Central memory CD8-positive, alpha-beta T cell (primary cell): Measurements from ENCODE around the gene ERO1B.

Experiments used
- ATAC-seq: fragments of 150-1000 bp; cut with Tn5 transposase; replicated peaks from 2 replicates; pipeline ENCODE4 v1.10.0; 2022; ENCODE audit warnings: mild to moderate bottlenecking, moderate FRiP score, moderate number of reproducible peaks; ENCODE audit not compliant: poor library complexity, severe bottlenecking; ENCODE audit errors: extremely low read depth
- DNase-seq, 2 donors: peaks; one replicate each; pipeline ENCODE4 v3.0.0; 2021; ENCODE audit warnings: low spot score in 2 of 2
- H3K27ac Mint-ChIP-seq: one replicate; pipeline ENCODE4 v1.8.0; 2022; ENCODE audit warnings: low read depth, mild to moderate bottlenecking, moderate library complexity, mixed read lengths
- H3K27me3 Mint-ChIP-seq: one replicate; pipeline ENCODE4 v1.8.0; 2022; ENCODE audit warnings: mixed read lengths
- H3K36me3 Mint-ChIP-seq: one replicate; pipeline ENCODE4 v1.8.0; 2022; ENCODE audit warnings: mild to moderate bottlenecking, moderate library complexity, mixed read lengths; ENCODE audit not compliant: insufficient read depth
- H3K4me1 Mint-ChIP-seq: one replicate; pipeline ENCODE4 v1.8.0; 2022; ENCODE audit warnings: mixed read lengths
- H3K4me3 Mint-ChIP-seq: one replicate; pipeline ENCODE4 v1.8.0; 2022; ENCODE audit warnings: mild to moderate bottlenecking, moderate library complexity, mixed read lengths
- H3K9me3 Mint-ChIP-seq: one replicate; pipeline ENCODE4 v1.8.0; 2022; ENCODE audit warnings: mixed read lengths

ERO1B gene

DNA sequence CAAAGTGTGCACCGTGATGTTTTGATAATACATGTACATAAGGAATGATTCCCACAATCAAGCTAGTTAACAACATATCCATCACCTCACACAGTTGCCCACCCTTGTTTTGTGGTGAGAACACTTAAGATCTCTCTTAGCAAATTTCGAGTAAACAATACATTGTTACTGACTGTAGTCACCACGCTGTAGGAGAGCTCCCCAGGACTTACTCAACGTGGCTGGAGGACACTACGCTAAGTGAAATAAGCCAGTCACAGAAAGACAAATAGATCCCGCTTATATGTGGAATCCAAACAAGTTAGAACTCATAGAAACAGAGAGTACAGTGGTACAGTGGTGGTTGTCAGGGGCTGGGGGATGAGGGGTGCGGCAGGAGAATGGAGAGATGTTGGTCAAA lies 114.6 kb downstream of the ERO1B start:
- DNase-seq (no peak), ATAC-seq (no peak)
- Mint-ChIP-seq H3K4me1 (peaks cover 47% of the 10 kb centered on the region), H3K9me3 (peaks cover 9% of the 10 kb centered on the region), H3K36me3 (peaks cover 16% of the 10 kb centered on the region), H3K27ac (no peak overlapping the region), H3K4me3 (no peak overlapping the region), H3K27me3 (no peaks in the 10 kb centered on the region)

DNA sequence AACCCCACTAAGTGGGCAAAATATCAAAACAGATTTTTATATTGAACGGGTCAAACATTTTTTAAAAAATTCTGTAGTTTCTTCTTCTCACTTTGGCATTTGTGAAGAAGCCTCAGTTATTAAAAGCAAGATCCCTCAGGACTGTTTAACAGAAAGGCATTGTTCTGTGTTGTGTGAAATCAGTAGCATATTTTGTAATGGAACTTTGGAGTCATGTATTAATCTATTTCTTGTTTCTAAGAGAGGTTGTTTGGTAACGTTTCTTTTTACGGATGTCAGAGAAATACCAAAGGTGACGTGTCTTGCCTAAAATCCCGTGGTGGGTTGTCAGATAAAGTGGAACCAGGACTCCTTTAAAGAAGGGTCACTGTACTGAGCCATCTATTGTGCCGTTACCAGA lies 115.7 kb downstream of the ERO1B start:
- ATAC-seq (no peak), DNase-seq (no peak)
- Mint-ChIP-seq H3K27ac (no peak overlapping the region), H3K4me3 (no peak overlapping the region), H3K4me1 (peaks cover 50% of the 10 kb centered on the region), H3K9me3 (peaks cover 18% of the 10 kb centered on the region), H3K27me3 (no peaks in the 10 kb centered on the region), H3K36me3 (peaks cover 13% of the 10 kb centered on the region)
